GM18868 (cell line): ENCODE measurements around the gene ANKRD34C.
"Not testable (repeated sequence)": the region's sequence is repeated elsewhere in the genome, so short reads cannot be mapped to it uniquely, and the experiment has no call there.

Experiments
- ATAC-seq: cut with Tn5 transposase; IDR thresholded peaks from one replicate; pipeline ENCODE4 v1.9.1; 2021; ENCODE audit warnings: mild to moderate bottlenecking, moderate library complexity; ENCODE audit not compliant: unreplicated experiment

The ANKRD34C gene

DNA sequence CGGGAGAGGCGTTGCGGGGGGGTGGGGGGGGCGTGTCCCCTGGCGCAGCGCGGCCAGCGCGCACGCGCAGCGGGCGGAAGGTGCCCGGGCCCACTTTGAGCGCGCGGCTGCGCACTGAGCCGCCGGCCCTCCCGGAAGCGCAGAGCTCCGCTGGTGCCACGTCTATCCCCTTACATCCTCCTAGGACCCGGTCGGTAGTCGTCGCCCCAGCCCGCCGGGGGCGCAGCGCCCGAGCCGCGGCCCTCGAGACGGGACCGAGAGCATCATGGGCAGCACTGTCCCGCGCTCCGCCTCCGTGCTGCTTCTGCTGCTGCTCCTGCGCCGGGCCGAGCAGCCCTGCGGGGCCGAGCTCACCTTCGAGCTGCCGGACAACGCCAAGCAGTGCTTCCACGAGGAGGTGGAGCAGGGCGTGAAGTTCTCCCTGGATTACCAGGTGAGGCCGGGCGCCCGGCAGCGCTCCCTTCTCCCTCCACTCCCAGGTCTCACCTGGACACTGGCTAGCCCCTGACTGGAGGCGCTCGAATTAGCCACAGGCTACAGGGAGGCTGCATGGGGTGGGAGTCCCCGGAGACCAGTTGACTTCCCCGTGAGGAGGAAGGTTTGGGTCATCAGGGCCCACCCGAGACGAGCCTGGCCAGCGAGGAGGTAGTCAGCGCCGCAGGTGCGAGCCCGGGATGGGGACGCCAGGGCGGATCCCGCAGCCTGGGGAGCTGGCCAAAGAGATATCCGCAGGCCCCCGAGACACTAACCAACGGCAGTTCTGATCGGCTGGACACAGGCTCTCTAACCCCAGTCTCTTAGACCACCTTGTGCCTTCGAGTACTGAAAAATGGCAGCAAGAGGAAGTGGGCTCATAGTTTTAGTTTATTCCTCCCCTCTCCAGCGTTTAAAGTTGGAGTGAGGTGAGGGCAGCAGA is 28.7 kb downstream of the ANKRD34C start, which contains the start of gene TMED3:
Gene TMED3, plus strand, starts transcription at position 128 of the 916 bp plus-strand sequence. Its CDS starts 138 bp downstream, at position 266.
- ATAC-seq, result peak; percentile 94

DNA sequence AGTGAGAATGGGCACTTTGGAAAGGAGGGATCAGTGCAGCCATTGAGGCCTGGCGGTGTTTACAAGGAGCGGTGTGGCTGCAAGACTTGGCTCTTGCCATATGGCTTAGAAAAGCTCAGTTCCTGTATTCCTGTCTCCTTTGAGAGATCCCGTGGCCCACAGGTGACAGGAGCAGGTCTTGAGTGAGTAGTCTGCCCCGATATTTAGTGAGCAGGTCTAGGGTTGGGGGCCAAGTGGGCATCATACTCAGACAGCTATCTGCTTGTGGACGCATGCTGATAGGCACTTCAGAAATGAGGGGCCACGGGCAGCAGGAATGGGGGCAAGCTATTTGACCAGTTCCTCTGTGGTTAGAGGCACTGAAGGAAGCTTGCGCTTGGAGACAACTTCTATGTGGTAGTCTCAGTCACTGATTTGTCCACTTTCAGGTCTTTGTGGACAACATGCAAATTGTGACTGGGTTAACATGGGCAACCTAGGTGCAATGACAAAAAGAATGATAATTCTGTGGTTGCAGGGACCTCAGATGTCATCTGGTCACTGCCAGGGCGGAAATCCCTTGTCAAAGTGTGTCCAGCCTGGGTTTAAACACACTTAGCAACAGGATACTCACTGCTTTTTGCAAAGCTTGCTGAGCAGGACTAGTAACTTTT is 29.5 kb downstream of the ANKRD34C start:
- ATAC-seq, result no peak

DNA sequence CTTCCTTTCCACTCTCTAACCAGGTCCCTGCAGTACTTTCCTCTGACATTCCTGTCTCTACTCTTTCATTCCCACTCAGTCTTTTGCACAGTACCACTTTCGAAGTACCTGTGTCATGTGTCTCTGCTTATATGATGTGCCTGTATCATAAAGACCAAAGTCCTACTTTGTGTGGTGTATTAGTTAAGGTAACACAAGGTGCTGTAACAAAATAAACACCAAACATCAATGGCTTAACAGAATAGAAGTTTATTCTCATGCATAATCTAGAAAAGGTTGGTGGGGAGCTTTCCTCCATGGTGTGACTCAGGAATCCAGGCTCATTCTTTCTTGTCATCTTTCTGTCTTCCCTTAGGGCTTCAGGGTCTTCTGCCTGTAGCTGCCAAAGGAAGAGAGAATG is 31.7 kb downstream of the ANKRD34C start:
- no peak for ATAC-seq

DNA sequence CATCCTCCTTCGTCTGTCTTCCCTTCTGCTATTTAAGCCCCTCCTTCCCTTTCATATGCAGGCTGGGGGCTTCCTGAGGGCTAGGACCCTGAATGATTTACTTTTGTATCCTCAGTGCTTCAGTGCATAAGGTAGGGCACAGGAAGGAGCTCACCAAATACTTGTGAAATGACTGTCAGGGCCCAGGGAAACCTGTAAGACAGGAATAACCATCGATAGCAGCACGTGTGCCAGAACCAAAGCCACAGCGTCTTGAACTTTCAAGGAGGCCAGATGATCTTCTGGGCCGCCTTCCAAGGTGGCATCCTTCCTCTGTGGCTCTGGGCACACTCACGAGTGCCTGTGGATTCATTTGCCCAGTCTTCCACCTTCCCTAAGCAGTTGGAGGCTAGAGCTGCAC is 32.3 kb downstream of the ANKRD34C start:
- no peak for ATAC-seq

DNA sequence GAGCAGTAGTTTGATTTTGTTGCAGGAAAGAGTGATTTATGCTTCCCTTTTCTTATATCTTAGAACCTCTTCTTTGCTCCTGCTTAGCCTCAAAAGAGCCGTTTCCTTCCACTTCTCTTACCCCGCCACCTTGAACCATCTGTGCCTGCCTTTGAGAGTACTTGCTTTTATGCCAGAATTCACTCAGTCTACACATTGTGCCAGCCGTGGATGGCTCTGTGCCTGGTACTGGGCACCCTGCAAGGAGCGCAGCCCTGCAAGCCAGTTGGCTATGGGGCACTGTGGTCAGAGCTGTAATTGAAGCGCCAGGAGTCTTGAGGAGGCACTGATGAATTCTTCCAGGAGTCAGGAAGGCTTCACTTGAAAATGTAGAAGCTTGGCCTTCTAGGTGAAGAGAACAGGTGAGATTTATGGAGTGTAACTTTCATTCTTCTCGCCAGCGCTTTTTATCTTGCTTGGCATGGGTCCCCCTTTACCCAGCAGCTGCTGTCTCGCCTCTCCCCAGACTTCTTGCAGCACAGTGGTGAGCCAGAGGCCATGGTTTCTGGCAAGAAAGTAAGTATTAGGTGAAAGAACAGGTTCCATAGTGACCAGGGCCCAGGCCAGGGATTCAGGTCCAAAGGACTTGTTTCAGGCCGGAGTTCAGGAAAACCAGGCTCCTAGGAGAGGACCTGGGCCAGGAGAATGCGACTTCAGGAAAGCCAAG is 33.3 kb downstream of the ANKRD34C start:
- no peak for ATAC-seq

DNA sequence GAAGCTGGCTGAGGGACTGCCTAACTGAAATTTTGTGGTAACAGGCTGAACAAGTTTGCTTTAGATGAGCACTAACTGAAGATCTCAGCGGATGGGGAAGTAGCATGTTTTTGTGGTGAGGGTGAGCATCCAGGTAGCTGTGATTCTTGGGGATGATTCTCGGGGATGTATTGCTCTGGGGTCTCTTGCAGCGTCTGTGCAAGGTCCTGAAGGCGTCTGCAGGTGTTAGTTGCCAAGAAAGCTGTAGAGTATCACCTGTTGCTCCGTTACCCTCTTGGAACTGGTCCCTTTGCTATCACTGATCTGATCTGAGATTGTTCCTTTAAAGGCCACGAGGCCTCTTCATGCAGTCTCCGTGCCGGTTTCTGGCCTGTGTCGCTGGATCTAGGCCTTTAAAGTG is 34.3 kb downstream of the ANKRD34C start:
- no peak for ATAC-seq

DNA sequence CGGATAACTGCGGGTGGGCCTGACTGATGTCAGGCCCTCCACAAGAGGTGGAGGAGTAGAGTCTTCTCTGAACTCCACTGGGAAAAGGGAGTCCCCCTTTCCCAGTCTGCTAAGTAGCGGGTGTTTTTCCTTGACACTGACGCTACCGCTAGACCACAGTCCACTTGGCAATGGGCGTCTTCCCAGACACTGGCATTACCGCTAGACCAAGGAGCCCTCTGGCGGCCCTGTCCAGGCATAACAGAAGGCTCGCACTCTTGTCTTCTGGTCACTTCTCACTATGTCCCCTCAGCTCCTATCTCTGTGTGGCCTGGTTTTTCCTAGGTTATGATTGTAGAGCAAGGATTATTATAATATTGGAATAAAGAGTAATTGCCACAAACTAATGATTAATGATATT is 37.5 kb downstream of the ANKRD34C start:
- not testable (repeated sequence) for ATAC-seq

DNA sequence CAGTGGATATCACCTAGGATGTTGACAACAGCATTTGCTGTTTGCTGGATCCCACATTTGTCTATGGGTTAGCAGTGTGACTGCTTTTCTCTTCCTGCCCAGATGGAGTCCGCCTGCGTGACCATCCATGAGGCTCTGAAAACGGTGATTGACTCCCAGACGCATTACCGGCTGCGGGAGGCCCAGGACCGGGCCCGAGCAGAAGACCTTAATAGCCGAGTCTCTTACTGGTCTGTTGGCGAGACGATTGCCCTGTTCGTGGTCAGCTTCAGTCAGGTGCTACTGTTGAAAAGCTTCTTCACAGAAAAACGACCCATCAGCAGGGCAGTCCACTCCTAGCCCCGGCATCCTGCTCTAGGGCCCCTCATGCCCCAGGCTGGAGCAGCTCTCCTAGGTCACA is 39.4 kb downstream of the ANKRD34C start:
- ATAC-seq, result no peak

DNA sequence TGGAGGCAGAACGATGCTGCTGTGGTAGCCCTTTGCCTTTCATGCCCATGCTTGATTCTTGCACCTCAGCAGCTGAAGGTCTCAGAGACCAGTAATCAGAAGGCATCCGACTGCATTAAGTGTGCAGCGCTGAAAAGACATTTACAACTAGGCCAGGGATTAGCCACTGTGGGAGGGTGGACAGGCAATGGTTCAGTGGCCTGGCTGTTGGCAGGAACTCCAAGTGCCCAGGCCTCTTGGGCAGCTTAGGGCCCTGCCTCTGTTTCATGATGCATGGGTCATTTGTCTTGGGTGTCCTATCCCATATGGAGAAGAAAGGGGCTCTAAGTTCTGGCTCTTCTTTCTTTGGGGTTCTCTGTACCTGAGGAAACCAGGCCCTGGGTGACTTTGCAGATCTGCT is 39.8 kb downstream of the ANKRD34C start:
- no peak for ATAC-seq

DNA sequence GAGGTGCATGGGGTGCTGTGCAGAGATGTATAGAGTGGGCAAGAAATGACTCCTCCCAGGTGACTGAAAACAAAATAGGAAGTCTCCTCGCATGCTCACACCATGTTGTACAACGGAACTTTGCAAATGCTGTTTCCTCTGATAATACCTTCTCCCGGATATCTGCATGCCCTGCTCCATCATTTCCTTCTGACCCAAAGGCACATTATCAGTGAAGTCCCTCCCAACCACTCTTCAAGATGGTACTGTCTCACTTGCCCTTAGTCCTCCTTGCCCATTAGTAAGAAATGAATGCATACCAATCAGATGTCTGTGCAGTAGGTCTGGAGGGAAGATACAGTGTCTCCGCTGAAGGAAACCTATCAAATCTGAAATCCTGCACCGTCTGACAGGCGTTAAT is 40.4 kb downstream of the ANKRD34C start:
- ATAC-seq, result no peak

DNA sequence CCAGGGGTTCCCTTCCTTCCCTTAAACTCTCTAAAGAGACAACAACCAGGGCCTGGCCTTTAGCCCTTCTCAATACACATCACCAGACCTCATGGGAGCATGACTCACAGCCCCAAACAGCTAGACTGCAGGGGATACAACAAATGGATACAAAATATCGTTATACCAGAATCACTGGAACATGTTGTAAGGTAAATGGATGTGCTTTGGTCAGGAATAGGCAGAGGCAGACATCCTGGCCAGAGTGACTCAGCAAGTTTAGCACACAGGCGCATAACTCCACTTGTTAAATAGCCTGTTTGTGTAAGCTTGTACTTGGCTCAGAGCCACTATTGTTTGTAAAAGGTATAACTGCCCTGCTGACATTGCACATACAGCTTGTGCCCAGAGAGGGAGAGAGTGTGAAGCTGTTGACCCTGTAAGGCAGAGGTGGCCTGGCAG is 46.7 kb downstream of the ANKRD34C start:
- ATAC-seq, result no peak
